HepG2 (cell line): Measurements from ENCODE around the gene MYO5A. TPM values are rescaled to one million over a fixed set of nuclear protein-coding genes. Genes with fewer than 3 reads are reported as not detected.

Experiments used
- ATAC-seq: fragments of 200-7000 bp; cut with Tn5 transposase; 3 replicates; pipeline ENCODE4 v1.9.1; 2020; ENCODE audit warnings: mild to moderate bottlenecking, moderate library complexity
- BruUV-seq: library from RNA; stranded (reverse); fragments of 400-500 nt; replicated peaks from 2 replicates; lab custom pipeline; 2021; lab: Mats Ljungman, UMichigan
- CTCF ChIA-PET: fragments of 300-600 bp; formaldehyde crosslinking; extraction: SDS; loops from one replicate; lab custom pipeline; 2021; ENCODE audit warnings: low total read pairs, inconsistent platforms, low intra/inter-chr PET ratio; lab: Yijun Ruan, JAX
- POLR2A ChIA-PET: fragments of 350-600 bp; sonication (Branson Sonifier 250); formaldehyde crosslinking; loops from one replicate; lab custom pipeline; 2020; ENCODE audit warnings: antibody characterized with exemption, inconsistent platforms; lab: Yijun Ruan, JAX
- DNase-seq: peaks from one replicate; pipeline ENCODE4 v3.0.0-alpha.2; 2015; ENCODE audit warnings: low spot score
- FAIRE-seq: peaks from 3 replicates; lab custom pipeline; 2011; peaks lifted over from hg19 to GRCh38; lab: Jason Lieb, UNC
- H2AFZ ChIP-seq: one replicate; pipeline ENCODE4 v1.6.1; 2011; ENCODE audit warnings: low read length, inconsistent platforms
- H3K27ac ChIP-seq: fragments of 300-600 bp; 3 replicates; pipeline ENCODE4 v1.8.0; 2011; ENCODE audit warnings: mixed run types, mild to moderate bottlenecking, mixed read lengths, low read length, inconsistent platforms; ENCODE audit not compliant: insufficient read depth; ENCODE audit errors: extremely low read length
- H3K27me3 ChIP-seq, 2 experiments: fragments of 200-600 bp in 1 of 2; 2 replicates in 1 of 2; 3 replicates in 1 of 2; pipeline versions ENCODE4 v1.6.0 to v1.8.0; 2011; ENCODE audit warnings: low read length in 2 of 2, mild to moderate bottlenecking in 2 of 2, moderate library complexity in 2 of 2, inconsistent platforms in 1 of 2; ENCODE audit not compliant: insufficient read depth in 2 of 2, control insufficient read depth in 1 of 2
- H3K36me3 ChIP-seq, 2 experiments: fragments of 200-600 bp in 1 of 2; replicated peaks in 1 of 2; 2 replicates in 1 of 2; 3 replicates in 1 of 2; pipeline versions ENCODE4 v1.5.1 to v1.8.0; 2011; ENCODE audit warnings: low read length in 2 of 2, inconsistent platforms in 1 of 2; ENCODE audit not compliant: insufficient read depth in 2 of 2, control insufficient read depth in 1 of 2
- H3K4me1 ChIP-seq: 2 replicates; pipeline ENCODE4 v1.5.1; 2012; ENCODE audit warnings: low read length, inconsistent platforms; ENCODE audit not compliant: insufficient read depth
- H3K4me2 ChIP-seq: 2 replicates; pipeline ENCODE4 v1.6.0; 2011; ENCODE audit warnings: low read depth, low read length, inconsistent platforms
- H3K4me3 ChIP-seq, 3 experiments: fragments of 200-600 bp in 1 of 3; sonication (generic), shearing (Covaris generic) in 1 of 3; replicated peaks in 1 of 3; 2 replicates each; pipeline ENCODE4 v1.5.1; 2011 to 2016; ENCODE audit warnings: low read length in 3 of 3, inconsistent platforms in 2 of 3, low read depth in 2 of 3, mild to moderate bottlenecking in 2 of 3, control low read depth in 1 of 3, mixed read lengths in 1 of 3; ENCODE audit not compliant: insufficient read depth in 1 of 3
- H3K79me2 ChIP-seq: one replicate; pipeline ENCODE4 v1.6.1; 2011; ENCODE audit warnings: low read length, inconsistent platforms; ENCODE audit not compliant: insufficient read depth
- H3K9ac ChIP-seq: 2 replicates; pipeline ENCODE4 v1.6.0; 2011; ENCODE audit warnings: mild to moderate bottlenecking, low read depth, low read length, inconsistent platforms; ENCODE audit not compliant: insufficient read depth
- H3K9me3 ChIP-seq: 2 replicates; pipeline ENCODE4 v1.5.1; 2012; ENCODE audit warnings: mild to moderate bottlenecking, low read length
- H4K20me1 ChIP-seq: 2 replicates; pipeline ENCODE4 v1.6.0; 2011; ENCODE audit warnings: inconsistent platforms, mild to moderate bottlenecking, low read length, moderate library complexity; ENCODE audit not compliant: insufficient read depth
- AHR ChIP-seq: IDR thresholded peaks from 2 replicates; pipeline ENCODE4 v1.6.1; 2018; ENCODE audit warnings: missing genetic modification reagents, missing compliant biosample characterization
- CEBPB ChIP-seq: IDR thresholded peaks from 2 replicates; pipeline ENCODE4 v1.6.1; 2011; ENCODE audit warnings: low read depth, low read length, improper control_type of control experiment, borderline replicate concordance
- EP300 ChIP-seq, 3 experiments: sonication (generic) in 1 of 3; formaldehyde crosslinking in 1 of 3; IDR thresholded peaks; 2 replicates each; pipeline versions ENCODE4 v1.5.1 to v1.6.1; 2011 to 2020; ENCODE audit warnings: low read depth in 2 of 3, low read length in 2 of 3, borderline replicate concordance in 1 of 3, improper control_type of control experiment in 1 of 3, mild to moderate bottlenecking in 1 of 3, missing genetic modification reagents in 1 of 3, moderate library complexity in 1 of 3
- PHB2 ChIP-seq: fragments of 450-650 bp; IDR thresholded peaks from 2 replicates; pipeline ENCODE4 v1.6.1; 2018; ENCODE audit not compliant: partially characterized antibody
- SCMH1 ChIP-seq: sonication (generic); formaldehyde crosslinking; IDR thresholded peaks from 2 replicates; pipeline ENCODE4 v1.9.0; 2021; ENCODE audit warnings: missing genetic modification reagents, mild to moderate bottlenecking, borderline replicate concordance
- SMAD9 ChIP-seq: sonication (generic); formaldehyde crosslinking; IDR thresholded peaks from 2 replicates; pipeline ENCODE4 v1.5.1; 2020; ENCODE audit warnings: mild to moderate bottlenecking, missing genetic modification reagents
- WGBS: methylation state at CpG from one replicate; pipeline ENCODE4 v1.1.6; 2017; ENCODE audit warnings: low lambda C conversion rate; 5-methylcytosine and 5-hydroxymethylcytosine counted together
- in situ Hi-C: cut with HindIII; loops from 2 replicates; pipeline ENCODE4 v1.10.0; 2017; ENCODE audit warnings: low pct_unique_long_range_greater_than_20kb; ENCODE audit not compliant: extremely low pct_ligation_motif_present
- intact Hi-C: fragments of 100-400 bp; cut with micrococcal nuclease; formaldehyde crosslinking; loops from one replicate; pipeline ENCODE4 v1.10.0; 2022; ENCODE audit not compliant: unreplicated experiment
- polyA plus RNA-seq, 8 experiments: library from polyadenylated mRNA; depleted of rRNA in 3 of 8; stranded (reverse) in 7 of 8; unstranded in 1 of 8; fragments of >200 nt; fragmentation: Illumina TruSeq in 4 of 8; extraction: Trizol in 4 of 8; gene quantifications; 2 replicates each; pipeline versions ENCODE4 v1.2.1 to v1.2.3, GENCODE V29; 2011 to 2016; ENCODE audit warnings: low read depth in 4 of 8, missing spikeins in 1 of 8, mixed read lengths in 1 of 8; ENCODE audit not compliant: insufficient read depth in 1 of 8
- total RNA-seq, 5 experiments: library from RNA; depleted of rRNA; stranded (reverse); fragments of >200 nt; fragmentation: Illumina TruSeq; extraction: Trizol; gene quantifications; 2 replicates each; pipeline ENCODE4 v1.2.3, GENCODE V29; 2016; ENCODE audit warnings: low read depth in 1 of 5
- TF ChIP-seq, protein P1 (sequence below): sonication (generic); formaldehyde crosslinking; IDR thresholded peaks from 2 replicates; pipeline ENCODE4 v1.5.1; 2020; ENCODE audit warnings: missing genetic modification reagents, mild to moderate bottlenecking, borderline replicate concordance
- TF ChIP-seq, protein P2 (sequence below): sonication (generic); formaldehyde crosslinking; IDR thresholded peaks from 2 replicates; pipeline ENCODE4 v1.9.0; 2021; ENCODE audit warnings: missing genetic modification reagents, mild to moderate bottlenecking, borderline replicate concordance
- TF ChIP-seq, protein P3 (sequence below): sonication (generic); formaldehyde crosslinking; IDR thresholded peaks from 2 replicates; pipeline ENCODE4 v1.4.0; 2020; ENCODE audit warnings: missing genetic modification reagents

Gene MYO5A
- total and polyA plus RNA-seq, 2 of the 13 experiments (the other 11 are each of a cell fraction or from before 2014, with no cell fraction given), result 2.8 to 4.8 TPM

DNA sequence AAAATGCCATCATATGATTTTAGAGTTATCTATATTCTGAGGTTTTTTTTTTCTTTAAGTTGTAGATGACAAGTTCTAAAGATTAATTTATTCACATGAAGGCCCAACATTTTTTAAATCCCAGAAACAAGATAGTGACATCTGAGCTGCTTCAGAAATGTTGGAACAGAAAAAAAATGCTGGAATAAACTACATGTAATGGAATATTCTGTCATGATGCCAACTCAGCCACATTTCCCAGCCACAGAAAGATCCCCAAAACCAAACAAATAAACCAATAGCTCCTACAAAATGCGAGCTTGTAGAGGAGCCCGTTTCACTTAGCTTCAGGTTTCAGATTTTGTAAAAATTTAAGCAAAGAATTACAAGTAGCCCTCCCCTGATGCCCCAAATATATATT, 122.1 kb downstream of the MYO5A start (continued):
- no peak for TF ChIP-seq SCMH1 (CRISPR knock-in tag)

DNA sequence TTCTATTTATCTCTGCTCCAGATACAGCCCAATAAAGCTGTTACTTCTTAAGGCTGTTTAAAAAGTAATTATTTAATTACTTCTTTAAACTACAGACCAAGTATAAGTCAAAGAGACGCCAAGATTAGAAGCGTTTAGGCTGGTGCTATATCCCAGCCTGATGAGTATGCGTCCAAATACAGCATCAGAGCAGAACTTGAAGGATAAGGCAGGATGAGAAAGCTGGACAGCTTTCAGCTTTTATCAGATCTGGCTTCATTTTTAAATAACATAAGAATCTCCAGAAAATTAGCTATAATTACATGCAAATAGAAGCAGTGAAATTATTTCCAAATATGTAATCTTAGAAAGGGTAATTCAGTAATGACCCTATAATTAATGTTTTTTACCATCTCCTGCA, 122.8 kb downstream of the MYO5A start:
- no peaks in the 10 kb centered on the region for H4K20me1 ChIP-seq
- no peak overlapping the region for H2AFZ ChIP-seq
- no peak overlapping the region for H3K4me2 ChIP-seq
- no peak overlapping the region for H3K4me3 ChIP-seq
- no peak for ATAC-seq
- ChIA-PET CTCF (no interaction called here), POLR2A (no interaction called here)
- no TSS peak for BruUV-seq
- H3K9ac ChIP-seq, result no peak overlapping the region
- DNase-seq, result no peak
- no peaks in the 10 kb centered on the region for H3K9me3 ChIP-seq
- H3K27me3 ChIP-seq, result no peaks in the 10 kb centered on the region
- intact Hi-C loops (no loop called here), in situ Hi-C loops (no loop called here)
- H3K27ac ChIP-seq, result no peak overlapping the region
- WGBS, result 86% methylated on average over 3 of the region's 3 CpGs
- no peak for FAIRE-seq
- H3K36me3 ChIP-seq, result no peaks in the 10 kb centered on the region
- H3K79me2 ChIP-seq, result no peaks in the 10 kb centered on the region
- no peaks in the 10 kb centered on the region for H3K4me1 ChIP-seq
- TF ChIP-seq, protein P1, sequence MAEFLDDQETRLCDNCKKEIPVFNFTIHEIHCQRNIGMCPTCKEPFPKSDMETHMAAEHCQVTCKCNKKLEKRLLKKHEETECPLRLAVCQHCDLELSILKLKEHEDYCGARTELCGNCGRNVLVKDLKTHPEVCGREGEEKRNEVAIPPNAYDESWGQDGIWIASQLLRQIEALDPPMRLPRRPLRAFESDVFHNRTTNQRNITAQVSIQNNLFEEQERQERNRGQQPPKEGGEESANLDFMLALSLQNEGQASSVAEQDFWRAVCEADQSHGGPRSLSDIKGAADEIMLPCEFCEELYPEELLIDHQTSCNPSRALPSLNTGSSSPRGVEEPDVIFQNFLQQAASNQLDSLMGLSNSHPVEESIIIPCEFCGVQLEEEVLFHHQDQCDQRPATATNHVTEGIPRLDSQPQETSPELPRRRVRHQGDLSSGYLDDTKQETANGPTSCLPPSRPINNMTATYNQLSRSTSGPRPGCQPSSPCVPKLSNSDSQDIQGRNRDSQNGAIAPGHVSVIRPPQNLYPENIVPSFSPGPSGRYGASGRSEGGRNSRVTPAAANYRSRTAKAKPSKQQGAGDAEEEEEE (CRISPR knock-in tag), result no peak
- TF ChIP-seq SMAD9, result no peak
- TF ChIP-seq, protein P2, sequence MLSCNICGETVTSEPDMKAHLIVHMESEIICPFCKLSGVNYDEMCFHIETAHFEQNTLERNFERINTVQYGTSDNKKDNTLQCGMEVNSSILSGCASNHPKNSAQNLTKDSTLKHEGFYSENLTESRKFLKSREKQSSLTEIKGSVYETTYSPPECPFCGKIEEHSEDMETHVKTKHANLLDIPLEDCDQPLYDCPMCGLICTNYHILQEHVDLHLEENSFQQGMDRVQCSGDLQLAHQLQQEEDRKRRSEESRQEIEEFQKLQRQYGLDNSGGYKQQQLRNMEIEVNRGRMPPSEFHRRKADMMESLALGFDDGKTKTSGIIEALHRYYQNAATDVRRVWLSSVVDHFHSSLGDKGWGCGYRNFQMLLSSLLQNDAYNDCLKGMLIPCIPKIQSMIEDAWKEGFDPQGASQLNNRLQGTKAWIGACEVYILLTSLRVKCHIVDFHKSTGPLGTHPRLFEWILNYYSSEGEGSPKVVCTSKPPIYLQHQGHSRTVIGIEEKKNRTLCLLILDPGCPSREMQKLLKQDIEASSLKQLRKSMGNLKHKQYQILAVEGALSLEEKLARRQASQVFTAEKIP (CRISPR knock-in tag), result no peak
- no peak for TF ChIP-seq CEBPB
- TF ChIP-seq AHR, result no peak
- TF ChIP-seq PHB2, result no peak
- no peak for TF ChIP-seq EP300 (IDR thresholded peaks at IDR 0.05; ENCODE audit: low read depth in 2 of 2, low read length in 2 of 2)
- no peak for TF ChIP-seq EP300 (CRISPR knock-in tag; IDR thresholded peaks at IDR 0.05; ENCODE audit: borderline replicate concordance)
- TF ChIP-seq, protein P3, sequence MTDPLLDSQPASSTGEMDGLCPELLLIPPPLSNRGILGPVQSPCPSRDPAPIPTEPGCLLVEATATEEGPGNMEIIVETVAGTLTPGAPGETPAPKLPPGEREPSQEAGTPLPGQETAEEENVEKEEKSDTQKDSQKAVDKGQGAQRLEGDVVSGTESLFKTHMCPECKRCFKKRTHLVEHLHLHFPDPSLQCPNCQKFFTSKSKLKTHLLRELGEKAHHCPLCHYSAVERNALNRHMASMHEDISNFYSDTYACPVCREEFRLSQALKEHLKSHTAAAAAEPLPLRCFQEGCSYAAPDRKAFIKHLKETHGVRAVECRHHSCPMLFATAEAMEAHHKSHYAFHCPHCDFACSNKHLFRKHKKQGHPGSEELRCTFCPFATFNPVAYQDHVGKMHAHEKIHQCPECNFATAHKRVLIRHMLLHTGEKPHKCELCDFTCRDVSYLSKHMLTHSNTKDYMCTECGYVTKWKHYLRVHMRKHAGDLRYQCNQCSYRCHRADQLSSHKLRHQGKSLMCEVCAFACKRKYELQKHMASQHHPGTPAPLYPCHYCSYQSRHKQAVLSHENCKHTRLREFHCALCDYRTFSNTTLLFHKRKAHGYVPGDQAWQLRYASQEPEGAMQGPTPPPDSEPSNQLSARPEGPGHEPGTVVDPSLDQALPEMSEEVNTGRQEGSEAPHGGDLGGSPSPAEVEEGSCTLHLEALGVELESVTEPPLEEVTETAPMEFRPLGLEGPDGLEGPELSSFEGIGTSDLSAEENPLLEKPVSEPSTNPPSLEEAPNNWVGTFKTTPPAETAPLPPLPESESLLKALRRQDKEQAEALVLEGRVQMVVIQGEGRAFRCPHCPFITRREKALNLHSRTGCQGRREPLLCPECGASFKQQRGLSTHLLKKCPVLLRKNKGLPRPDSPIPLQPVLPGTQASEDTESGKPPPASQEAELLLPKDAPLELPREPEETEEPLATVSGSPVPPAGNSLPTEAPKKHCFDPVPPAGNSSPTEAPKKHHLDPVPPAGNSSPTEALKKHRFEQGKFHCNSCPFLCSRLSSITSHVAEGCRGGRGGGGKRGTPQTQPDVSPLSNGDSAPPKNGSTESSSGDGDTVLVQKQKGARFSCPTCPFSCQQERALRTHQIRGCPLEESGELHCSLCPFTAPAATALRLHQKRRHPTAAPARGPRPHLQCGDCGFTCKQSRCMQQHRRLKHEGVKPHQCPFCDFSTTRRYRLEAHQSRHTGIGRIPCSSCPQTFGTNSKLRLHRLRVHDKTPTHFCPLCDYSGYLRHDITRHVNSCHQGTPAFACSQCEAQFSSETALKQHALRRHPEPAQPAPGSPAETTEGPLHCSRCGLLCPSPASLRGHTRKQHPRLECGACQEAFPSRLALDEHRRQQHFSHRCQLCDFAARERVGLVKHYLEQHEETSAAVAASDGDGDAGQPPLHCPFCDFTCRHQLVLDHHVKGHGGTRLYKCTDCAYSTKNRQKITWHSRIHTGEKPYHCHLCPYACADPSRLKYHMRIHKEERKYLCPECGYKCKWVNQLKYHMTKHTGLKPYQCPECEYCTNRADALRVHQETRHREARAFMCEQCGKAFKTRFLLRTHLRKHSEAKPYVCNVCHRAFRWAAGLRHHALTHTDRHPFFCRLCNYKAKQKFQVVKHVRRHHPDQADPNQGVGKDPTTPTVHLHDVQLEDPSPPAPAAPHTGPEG (CRISPR knock-in tag), result no peak
